ENCODE data around the gene MRPS10.

Gene MRPS10

DNA sequence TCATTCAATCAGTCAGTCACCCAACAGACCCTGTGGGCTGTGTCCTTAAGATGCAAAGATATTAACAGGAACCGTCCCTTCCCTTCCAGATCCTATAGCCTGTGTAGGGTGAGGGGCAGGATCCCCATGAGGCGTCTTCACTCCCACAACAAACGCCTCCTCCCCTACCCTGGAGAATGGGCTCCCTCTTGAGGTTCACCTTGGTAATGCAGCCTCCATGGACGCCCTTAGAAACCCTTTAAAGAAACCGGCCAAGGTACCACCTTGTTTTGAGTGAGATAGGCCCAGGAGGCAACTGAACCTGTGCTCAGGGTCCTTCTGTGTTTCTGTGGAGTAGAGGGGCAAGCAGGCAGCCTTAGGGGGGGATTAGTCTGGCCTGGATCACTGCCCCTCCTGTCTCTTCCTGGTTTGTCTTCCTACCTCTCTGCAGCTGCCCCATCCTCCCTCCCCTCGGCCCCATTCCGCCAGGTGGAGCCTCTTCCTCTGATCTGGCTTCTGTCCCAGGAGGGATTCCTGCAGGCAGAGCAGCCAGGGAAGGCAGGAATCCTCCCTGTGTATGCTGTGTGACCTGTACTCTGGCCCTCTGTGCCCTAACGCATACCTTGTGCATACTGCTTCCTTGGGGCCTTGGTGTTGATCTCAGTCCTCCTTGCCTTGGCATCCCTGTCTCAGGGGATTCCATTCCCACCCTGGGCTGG is 51.1 kb downstream of the MRPS10 start:
- H3K27me3 ChIP-seq (replicated peaks; ENCODE audit: control insufficient read depth, insufficient read depth, low read length, poor library complexity, severe bottlenecking) = no peaks in the 10 kb centered on the region
- H3K4me1 ChIP-seq (ENCODE audit: control insufficient read depth, insufficient read depth, low read length, poor library complexity, severe bottlenecking) = no peaks in the 10 kb centered on the region
- H3K9me3 ChIP-seq (ENCODE audit: control insufficient read depth, low read length) = no peaks in the 10 kb centered on the region
- no peaks in the 10 kb centered on the region for H3K36me3 ChIP-seq (ENCODE audit: control insufficient read depth, insufficient read depth, low read length)
- H3K4me3 ChIP-seq (ENCODE audit: insufficient read depth, low read depth, low read length, poor library complexity, severe bottlenecking) = no peak overlapping the region
- DNase-seq = peak; percentile 44 to 67 (median 47)
- H3K27ac ChIP-seq (ENCODE audit: insufficient read depth, low read length, poor library complexity, severe bottlenecking) = no peak overlapping the region

DNA sequence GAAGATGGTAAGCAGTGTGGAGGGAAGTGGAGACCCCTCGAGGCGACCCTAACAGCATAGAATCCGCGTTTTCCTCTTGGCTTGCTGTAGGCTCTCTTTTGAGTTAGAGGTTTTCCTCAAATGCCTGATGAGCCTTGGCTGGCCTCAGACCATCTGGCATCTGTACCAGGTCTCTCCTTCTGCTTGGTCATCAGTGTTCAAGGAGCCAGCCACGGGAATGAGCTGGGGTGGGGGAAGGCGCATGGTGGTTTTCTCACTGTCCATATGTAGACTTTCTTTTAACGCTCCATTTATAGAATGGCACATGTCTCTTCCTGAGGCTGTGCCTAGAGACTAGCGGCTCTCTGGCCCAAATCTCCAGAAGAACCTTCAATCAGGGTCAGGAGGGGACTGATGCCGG is 52.6 kb downstream of the MRPS10 start:
- no peak for DNase-seq
- Histone ChIP-seq H3K4me1 (ENCODE audit: control insufficient read depth, insufficient read depth, low read length, poor library complexity, severe bottlenecking) (no peaks in the 10 kb centered on the region), H3K27me3 (replicated peaks; ENCODE audit: control insufficient read depth, insufficient read depth, low read length, poor library complexity, severe bottlenecking) (no peaks in the 10 kb centered on the region), H3K36me3 (ENCODE audit: control insufficient read depth, insufficient read depth, low read length) (no peaks in the 10 kb centered on the region), H3K9me3 (ENCODE audit: control insufficient read depth, low read length) (no peaks in the 10 kb centered on the region), H3K27ac (ENCODE audit: insufficient read depth, low read length, poor library complexity, severe bottlenecking) (no peak overlapping the region), H3K4me3 (ENCODE audit: insufficient read depth, low read depth, low read length, poor library complexity, severe bottlenecking) (no peak overlapping the region)

DNA sequence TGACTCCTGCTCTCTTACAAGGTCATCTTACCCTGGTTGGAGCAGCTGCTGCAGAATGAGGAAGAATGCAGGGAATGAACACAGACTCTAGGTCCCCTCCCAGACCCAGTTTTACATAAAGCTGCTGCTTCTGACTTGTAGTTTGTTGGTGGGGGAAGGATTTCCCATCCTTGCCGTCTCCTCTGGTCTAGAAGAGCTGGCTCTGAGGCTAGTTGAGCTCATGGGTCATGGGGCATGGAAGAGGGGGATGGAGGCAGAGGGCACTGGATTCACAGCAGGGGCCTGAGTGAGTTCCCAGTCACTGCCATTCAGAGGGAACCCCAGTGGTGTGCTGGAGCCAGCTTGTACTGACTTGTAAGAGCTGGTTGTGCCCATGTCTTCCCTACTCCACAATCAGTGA is 53.7 kb downstream of the MRPS10 start:
- Histone ChIP-seq H3K27ac (ENCODE audit: insufficient read depth, low read length, poor library complexity, severe bottlenecking) (no peak overlapping the region), H3K27me3 (replicated peaks; ENCODE audit: control insufficient read depth, insufficient read depth, low read length, poor library complexity, severe bottlenecking) (no peaks in the 10 kb centered on the region), H3K36me3 (ENCODE audit: control insufficient read depth, insufficient read depth, low read length) (no peaks in the 10 kb centered on the region), H3K9me3 (ENCODE audit: control insufficient read depth, low read length) (no peaks in the 10 kb centered on the region), H3K4me3 (ENCODE audit: insufficient read depth, low read depth, low read length, poor library complexity, severe bottlenecking) (no peak overlapping the region), H3K4me1 (ENCODE audit: control insufficient read depth, insufficient read depth, low read length, poor library complexity, severe bottlenecking) (no peaks in the 10 kb centered on the region)
- no peak for DNase-seq

DNA sequence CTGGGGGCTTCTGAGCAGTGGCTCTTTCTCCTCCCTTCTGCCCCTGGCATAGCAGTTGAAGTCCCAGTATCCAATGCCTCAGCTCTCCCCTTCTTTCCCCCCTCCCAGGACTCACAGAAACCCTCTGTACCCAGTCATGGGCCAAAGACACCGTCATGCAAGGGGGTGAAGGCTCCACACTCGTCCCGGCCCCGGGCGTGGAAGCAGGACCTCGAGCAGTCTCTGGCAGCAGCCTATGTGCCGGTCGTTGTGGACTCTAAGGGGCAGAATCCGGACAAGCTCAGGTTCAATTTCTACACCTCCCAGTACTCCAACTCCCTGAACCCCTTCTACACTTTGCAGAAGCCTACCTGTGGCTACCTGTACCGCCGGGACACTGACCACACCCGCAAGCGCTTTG is 54.8 kb downstream of the MRPS10 start:
- H3K27me3 ChIP-seq (replicated peaks; ENCODE audit: control insufficient read depth, insufficient read depth, low read length, poor library complexity, severe bottlenecking) = no peaks in the 10 kb centered on the region
- no peaks in the 10 kb centered on the region for H3K4me1 ChIP-seq (ENCODE audit: control insufficient read depth, insufficient read depth, low read length, poor library complexity, severe bottlenecking)
- no peaks in the 10 kb centered on the region for H3K9me3 ChIP-seq (ENCODE audit: control insufficient read depth, low read length)
- no peak overlapping the region for H3K27ac ChIP-seq (ENCODE audit: insufficient read depth, low read length, poor library complexity, severe bottlenecking)
- no peak overlapping the region for H3K4me3 ChIP-seq (ENCODE audit: insufficient read depth, low read depth, low read length, poor library complexity, severe bottlenecking)
- DNase-seq = no peak
- H3K36me3 ChIP-seq (ENCODE audit: control insufficient read depth, insufficient read depth, low read length) = no peaks in the 10 kb centered on the region

DNA sequence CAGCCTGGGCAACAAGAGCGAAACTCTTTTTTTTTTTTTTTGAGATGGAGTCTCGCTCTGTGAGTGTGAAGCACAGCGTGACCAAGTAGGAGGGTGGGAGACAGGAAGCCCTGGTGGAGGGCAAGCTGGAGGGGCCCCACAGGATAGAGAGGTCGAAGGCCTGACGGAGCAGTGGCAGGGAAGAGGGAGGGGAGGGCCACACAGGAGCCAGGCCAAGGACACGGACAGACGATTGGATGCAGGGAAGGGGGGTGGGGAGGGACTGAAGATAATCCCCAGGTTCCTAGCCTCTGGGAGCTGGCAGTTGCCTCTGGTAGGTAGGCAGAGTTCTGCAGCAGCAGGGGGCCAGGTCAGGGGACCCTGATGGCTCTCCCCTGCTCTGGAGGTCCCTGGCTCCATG is 55.3 kb downstream of the MRPS10 start:
- no peaks in the 10 kb centered on the region for H3K27me3 ChIP-seq (replicated peaks; ENCODE audit: control insufficient read depth, insufficient read depth, low read length, poor library complexity, severe bottlenecking)
- DNase-seq = no peak

DNA sequence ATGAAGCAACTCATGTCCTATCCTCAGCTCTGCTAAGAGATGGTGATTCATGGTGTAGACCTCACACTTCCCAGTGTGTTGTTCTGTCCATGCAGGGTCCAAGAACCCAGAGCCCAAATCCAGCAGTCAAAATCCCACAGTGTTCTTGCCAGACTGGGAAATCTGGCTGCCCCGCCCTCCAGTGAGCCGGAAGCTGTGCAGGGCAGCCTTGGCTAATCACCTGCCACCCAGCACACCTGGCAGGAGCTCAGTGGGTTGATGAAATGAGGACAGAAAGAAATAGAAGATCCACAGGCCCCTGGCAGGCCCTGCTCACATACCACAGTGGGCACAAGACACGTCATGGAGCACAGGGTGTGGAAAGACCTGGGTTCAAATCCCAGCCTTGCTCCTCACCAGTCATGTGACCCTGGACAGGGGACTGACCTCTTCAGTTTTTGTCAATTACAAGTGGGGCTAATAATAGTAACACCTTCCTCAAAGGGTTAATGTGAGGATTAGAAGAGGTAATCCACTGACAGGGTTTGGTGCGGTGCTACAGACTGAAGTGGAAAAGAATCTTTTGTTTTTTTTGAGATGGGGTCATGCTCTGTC is 58.1 kb downstream of the MRPS10 start:
- no peak for DNase-seq

More for the DNA sequence above, 55.3 kb downstream of the MRPS10 start:
- no peaks in the 10 kb centered on the region for H3K4me1 ChIP-seq (ENCODE audit: control insufficient read depth, insufficient read depth, low read length, poor library complexity, severe bottlenecking)
- H3K27ac ChIP-seq (ENCODE audit: insufficient read depth, low read length, poor library complexity, severe bottlenecking) = no peak overlapping the region
- H3K36me3 ChIP-seq (ENCODE audit: control insufficient read depth, insufficient read depth, low read length) = no peaks in the 10 kb centered on the region
- H3K9me3 ChIP-seq (ENCODE audit: control insufficient read depth, low read length) = no peaks in the 10 kb centered on the region
- H3K4me3 ChIP-seq (ENCODE audit: insufficient read depth, low read depth, low read length, poor library complexity, severe bottlenecking) = no peak overlapping the region

GRCh38 chr6:42158631-42159030 is 59.0 kb downstream of the MRPS10 start:
- no peak for DNase-seq
- Histone ChIP-seq H3K36me3 (ENCODE audit: control insufficient read depth, insufficient read depth, low read length) (no peaks in the 10 kb centered on the region), H3K27me3 (replicated peaks; ENCODE audit: control insufficient read depth, insufficient read depth, low read length, poor library complexity, severe bottlenecking) (no peaks in the 10 kb centered on the region), H3K4me1 (ENCODE audit: control insufficient read depth, insufficient read depth, low read length, poor library complexity, severe bottlenecking) (no peaks in the 10 kb centered on the region), H3K4me3 (ENCODE audit: insufficient read depth, low read depth, low read length, poor library complexity, severe bottlenecking) (no peak overlapping the region), H3K9me3 (ENCODE audit: control insufficient read depth, low read length) (no peaks in the 10 kb centered on the region), H3K27ac (ENCODE audit: insufficient read depth, low read length, poor library complexity, severe bottlenecking) (no peak overlapping the region)

More for the DNA sequence above, 58.1 kb downstream of the MRPS10 start:
- H3K36me3 ChIP-seq (ENCODE audit: control insufficient read depth, insufficient read depth, low read length) = no peaks in the 10 kb centered on the region
- H3K4me1 ChIP-seq (ENCODE audit: control insufficient read depth, insufficient read depth, low read length, poor library complexity, severe bottlenecking) = no peaks in the 10 kb centered on the region
- H3K4me3 ChIP-seq (ENCODE audit: insufficient read depth, low read depth, low read length, poor library complexity, severe bottlenecking) = no peak overlapping the region
- no peak overlapping the region for H3K27ac ChIP-seq (ENCODE audit: insufficient read depth, low read length, poor library complexity, severe bottlenecking)
- no peaks in the 10 kb centered on the region for H3K27me3 ChIP-seq (replicated peaks; ENCODE audit: control insufficient read depth, insufficient read depth, low read length, poor library complexity, severe bottlenecking)
- no peaks in the 10 kb centered on the region for H3K9me3 ChIP-seq (ENCODE audit: control insufficient read depth, low read length)

GRCh38 chr6:42158011-42158410 is 59.6 kb downstream of the MRPS10 start:
- Histone ChIP-seq H3K9me3 (ENCODE audit: control insufficient read depth, low read length) (no peaks in the 10 kb centered on the region), H3K4me1 (ENCODE audit: control insufficient read depth, insufficient read depth, low read length, poor library complexity, severe bottlenecking) (no peaks in the 10 kb centered on the region), H3K27ac (ENCODE audit: insufficient read depth, low read length, poor library complexity, severe bottlenecking) (no peak overlapping the region), H3K4me3 (ENCODE audit: insufficient read depth, low read depth, low read length, poor library complexity, severe bottlenecking) (no peak overlapping the region), H3K36me3 (ENCODE audit: control insufficient read depth, insufficient read depth, low read length) (no peaks in the 10 kb centered on the region), H3K27me3 (replicated peaks; ENCODE audit: control insufficient read depth, insufficient read depth, low read length, poor library complexity, severe bottlenecking) (no peaks in the 10 kb centered on the region)
- DNase-seq = no peak

Measured in effector memory CD4-positive, alpha-beta T cell (primary cell).